ENCODE results near the gene XBP1. TPM values are rescaled to one million over a fixed set of nuclear protein-coding genes. Genes with fewer than 3 reads are reported as not detected.
"Not testable (repeated sequence)": the region's sequence is repeated elsewhere in the genome, so short reads cannot be mapped to it uniquely, and the experiment has no call there.

Gene XBP1
- polyA plus RNA-seq, 4 donors, result 116 to 169 (median 136) TPM

- no peak for DNase-seq (ENCODE audit: low read depth in 4 of 4, low spot score in 3 of 4)
These were observed 19.1 kb upstream of the XBP1 start for GRCh38 chr22:28819253-28820096.

- peak in 3 of 4 donors; percentile 56 to 77 (median 58) for DNase-seq (ENCODE audit: low read depth in 4 of 4, low spot score in 3 of 4)
These were observed 17.8 kb upstream of the XBP1 start for GRCh38 chr22:28817919-28818859.

GRCh38 chr22:28817064-28817463, 16.7 kb upstream of the XBP1 start:
- no peak for DNase-seq (ENCODE audit: low read depth in 4 of 4, low spot score in 3 of 4)

- DNase-seq (ENCODE audit: low read depth in 4 of 4, low spot score in 3 of 4), result no peak
These were observed 15.4 kb upstream of the XBP1 start for GRCh38 chr22:28815729-28816128.

- no peak for DNase-seq (ENCODE audit: low read depth in 4 of 4, low spot score in 3 of 4)
These were observed 14.7 kb upstream of the XBP1 start for GRCh38 chr22:28815111-28815510.

GRCh38 chr22:28813772-28814518, 13.6 kb upstream of the XBP1 start:
- DNase-seq (ENCODE audit: low read depth in 4 of 4, low spot score in 3 of 4), result no peak

- DNase-seq (ENCODE audit: low read depth in 4 of 4, low spot score in 3 of 4), result no peak
These were observed 12.1 kb upstream of the XBP1 start for GRCh38 chr22:28812516-28812915.

- DNase-seq (ENCODE audit: low read depth in 4 of 4, low spot score in 3 of 4), result no peak
These were observed 10.6 kb upstream of the XBP1 start for GRCh38 chr22:28810821-28811491.

GRCh38 chr22:28808716-28809355, 8.5 kb upstream of the XBP1 start:
- no peak for DNase-seq (ENCODE audit: low read depth in 4 of 4, low spot score in 3 of 4)

- not testable (repeated sequence) for DNase-seq (ENCODE audit: low read depth in 4 of 4, low spot score in 3 of 4)
These were observed 5.1 kb upstream of the XBP1 start for GRCh38 chr22:28805426-28805825.

GRCh38 chr22:28802595-28803123, 2.3 kb upstream of the XBP1 start:
- DNase-seq (ENCODE audit: low read depth in 4 of 4, low spot score in 3 of 4), result no peak

GRCh38 chr22:28801845-28802594, 1.7 kb upstream of the XBP1 start:
- DNase-seq (ENCODE audit: low read depth in 4 of 4, low spot score in 3 of 4), result no peak

GRCh38 chr22:28799606-28800307, 612 bp downstream of the XBP1 start:
- DNase-seq (ENCODE audit: low read depth in 4 of 4, low spot score in 3 of 4), result no peak

GRCh38 chr22:28798810-28799605, 1.4 kb downstream of the XBP1 start:
- no peak for DNase-seq (ENCODE audit: low read depth in 4 of 4, low spot score in 3 of 4)

- DNase-seq (ENCODE audit: low read depth in 4 of 4, low spot score in 3 of 4), result no peak
These were observed 4.2 kb downstream of the XBP1 start for GRCh38 chr22:28795932-28796856.

GRCh38 chr22:28795071-28795693, 5.2 kb downstream of the XBP1 start:
- DNase-seq (ENCODE audit: low read depth in 4 of 4, low spot score in 3 of 4), result no peak
